Heart left ventricle (tissue), 13 donors: ENCODE results near the gene U2AF1L4.

Source experiments
- POLR2A ChIP-seq, 2 donors: fragments of 450-650 bp; IDR thresholded peaks; one replicate each; pipeline ENCODE4 v1.6.1; 2017; ENCODE audit warnings: antibody characterized with exemption in 2 of 2, mild to moderate bottlenecking in 2 of 2, moderate library complexity in 2 of 2
- TF ChIP-seq, protein P1 (sequence below), 12 donors: fragments of 200-600 bp; sonication (generic) in 4 of 12; IDR thresholded peaks; one replicate each; pipeline versions ENCODE4 v1.5.0 to v1.8.0; 2018 to 2022; ENCODE audit warnings: antibody characterized with exemption in 12 of 12, mild to moderate bottlenecking in 5 of 12
- donor health status: ischemic (EF 13 %, LVEDD 7.1; RV severe dilation, severe dysfunction).
- donor health status: DM: no; HTN: yes; CAD: no.
- donor health status: DM: no; HTN: no; CAD: no.
- donor health status: ischemic (EF 25% LVEDD 6.9; RV normal size, moderate dysfunction).
- donor health status: ischemic (EF 25% LVEDD 5.7; RV mildly dilated, moderate dysfunction).
- donor health status: ischemic (EF 35%, LVEDD 5.7; RV mildly dilated, moderate dysfunction).
- donor health status: nonischemic (EF 11% LVEDD 7.7; RV severe dilation, severe dysfunction).
- donor health status: DM: yes; HTN: yes; CAD: no.
- donor health status: PGD.
- donor health status: ischemic (EF 29% LVEDD 5.4; RV normal size, mild dysfunction).
- donor health status: nonischemic (EF 23%, LVEDD 6.1; RV moderate dilation, normal function).

DNA sequence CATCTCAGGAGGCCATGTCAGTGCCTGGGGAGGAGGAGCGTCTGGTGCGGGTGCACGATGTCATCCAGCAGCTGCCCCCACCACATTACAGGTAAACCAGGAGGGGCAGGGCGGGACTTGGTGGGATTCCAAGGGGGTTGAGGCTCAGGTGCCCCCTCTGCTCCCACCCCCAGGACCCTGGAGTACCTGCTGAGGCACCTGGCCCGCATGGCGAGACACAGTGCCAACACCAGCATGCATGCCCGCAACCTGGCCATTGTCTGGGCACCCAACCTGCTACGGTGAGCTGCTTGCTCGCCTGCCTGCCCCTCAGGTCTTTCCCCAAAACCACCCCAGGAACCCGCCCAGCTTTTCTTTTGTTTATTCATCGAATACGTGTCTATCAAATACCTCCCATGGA lies 37.4 kb upstream of the U2AF1L4 start:
- TF ChIP-seq POLR2A (IDR thresholded peaks at IDR 0.05): no peak
- TF ChIP-seq, protein P1, sequence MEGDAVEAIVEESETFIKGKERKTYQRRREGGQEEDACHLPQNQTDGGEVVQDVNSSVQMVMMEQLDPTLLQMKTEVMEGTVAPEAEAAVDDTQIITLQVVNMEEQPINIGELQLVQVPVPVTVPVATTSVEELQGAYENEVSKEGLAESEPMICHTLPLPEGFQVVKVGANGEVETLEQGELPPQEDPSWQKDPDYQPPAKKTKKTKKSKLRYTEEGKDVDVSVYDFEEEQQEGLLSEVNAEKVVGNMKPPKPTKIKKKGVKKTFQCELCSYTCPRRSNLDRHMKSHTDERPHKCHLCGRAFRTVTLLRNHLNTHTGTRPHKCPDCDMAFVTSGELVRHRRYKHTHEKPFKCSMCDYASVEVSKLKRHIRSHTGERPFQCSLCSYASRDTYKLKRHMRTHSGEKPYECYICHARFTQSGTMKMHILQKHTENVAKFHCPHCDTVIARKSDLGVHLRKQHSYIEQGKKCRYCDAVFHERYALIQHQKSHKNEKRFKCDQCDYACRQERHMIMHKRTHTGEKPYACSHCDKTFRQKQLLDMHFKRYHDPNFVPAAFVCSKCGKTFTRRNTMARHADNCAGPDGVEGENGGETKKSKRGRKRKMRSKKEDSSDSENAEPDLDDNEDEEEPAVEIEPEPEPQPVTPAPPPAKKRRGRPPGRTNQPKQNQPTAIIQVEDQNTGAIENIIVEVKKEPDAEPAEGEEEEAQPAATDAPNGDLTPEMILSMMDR (IDR thresholded peaks at IDR 0.05): no peak
